SK-N-MC (cell line): ENCODE results near the gene ARHGAP22.

Source experiments
- EZH2 ChIP-seq: fragments of 200-600 bp; sonication (generic); IDR thresholded peaks from one replicate; pipeline ENCODE4 v1.6.1; 2017; ENCODE audit warnings: antibody characterized with exemption
- FOXP2 ChIP-seq: optimal IDR thresholded peaks from 2 replicates; pipeline ENCODE3; 2011; ENCODE audit warnings: mild to moderate bottlenecking, moderate library complexity; ENCODE audit not compliant: insufficient read depth; ENCODE audit errors: extremely low read length, control extremely low read depth
- POLR2AphosphoS5 ChIP-seq: IDR thresholded peaks from 2 replicates; pipeline ENCODE4 v1.6.1; 2012; ENCODE audit warnings: mild to moderate bottlenecking, low read depth, low read length, borderline replicate concordance

DNA sequence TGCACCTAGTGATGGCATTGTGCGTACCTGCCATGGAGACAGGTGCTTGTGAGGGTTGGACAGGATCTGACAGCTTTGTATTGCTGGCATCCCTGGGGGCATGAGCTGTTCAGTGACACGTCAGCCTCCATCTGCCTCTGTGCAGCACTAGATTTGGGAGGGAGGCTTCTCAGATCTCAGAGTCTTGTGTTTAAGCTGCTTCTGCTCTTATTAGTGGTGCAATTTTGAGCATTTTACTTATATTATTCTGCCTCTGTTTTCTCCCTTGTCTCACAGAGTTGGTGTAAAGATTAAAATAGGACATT, 5.1 kb downstream of the ARHGAP22 start:
- no peak for TF ChIP-seq POLR2AphosphoS5
- no peak for TF ChIP-seq EZH2
- TF ChIP-seq FOXP2: no peak
